IMR-90 (cell line): ENCODE measurements around the gene PCDHGA2. TPM values are rescaled to one million over a fixed set of nuclear protein-coding genes. Genes with fewer than 3 reads are reported as not detected.

ENCODE experiments used
- ATAC-seq: fragments of 200-7000 bp; cut with Tn5 transposase; 2 replicates; pipeline ENCODE4 v1.9.1; 2020; ENCODE audit warnings: low read depth, mild to moderate bottlenecking, moderate library complexity
- BruUV-seq: library from RNA; stranded (reverse); fragments of 400-500 nt; replicated peaks from 2 replicates; lab custom pipeline; 2021; lab: Mats Ljungman, UMichigan
- CTCF ChIA-PET: fragments of 300-600 bp; formaldehyde crosslinking; extraction: SDS; loops from one replicate; lab custom pipeline; 2021; ENCODE audit warnings: antibody characterized with exemption; lab: Yijun Ruan, JAX
- POLR2A ChIA-PET: fragments of 300-600 bp; sonication (Branson Sonifier 250); formaldehyde crosslinking; loops from one replicate; lab custom pipeline; 2022; ENCODE audit warnings: antibody characterized with exemption; ENCODE audit not compliant: unreplicated experiment; lab: Charles Lee
- DNase-seq: peaks from one replicate; pipeline ENCODE4 v3.0.0; 2013
- H2AFZ ChIP-seq: replicated peaks from 2 replicates; pipeline ENCODE3; 2013; ENCODE audit warnings: low read length, mild to moderate bottlenecking; ENCODE audit not compliant: poor library complexity
- H2AK5ac ChIP-seq: 2 replicates; pipeline ENCODE4 v1.6.1; 2013; ENCODE audit warnings: low read depth, low read length, inconsistent platforms
- H2AK9ac ChIP-seq: replicated peaks from 2 replicates; pipeline ENCODE3; 2013; ENCODE audit warnings: mild to moderate bottlenecking, low read depth, low read length, moderate library complexity; ENCODE audit not compliant: poor library complexity
- H2BK120ac ChIP-seq: 2 replicates; pipeline ENCODE4 v1.6.1; 2013; ENCODE audit warnings: low read depth, low read length, inconsistent platforms
- H2BK15ac ChIP-seq: 3 replicates; pipeline ENCODE4 v1.6.1; 2013; ENCODE audit warnings: low read depth, low read length, inconsistent platforms
- H2BK20ac ChIP-seq: 2 replicates; pipeline ENCODE4 v1.6.1; 2013; ENCODE audit warnings: low read depth, mild to moderate bottlenecking, inconsistent platforms, low read length, moderate library complexity
- H2BK5ac ChIP-seq: 2 replicates; pipeline ENCODE4 v1.6.1; 2013; ENCODE audit warnings: mild to moderate bottlenecking, low read depth, low read length, inconsistent platforms; ENCODE audit not compliant: poor library complexity, severe bottlenecking
- H3K14ac ChIP-seq: replicated peaks from 2 replicates; pipeline ENCODE4 v1.6.1; 2013; ENCODE audit warnings: low read depth, low read length, inconsistent platforms
- H3K18ac ChIP-seq: 2 replicates; pipeline ENCODE4 v1.6.1; 2013; ENCODE audit warnings: low read depth, low read length, control low read depth
- H3K23ac ChIP-seq: 2 replicates; pipeline ENCODE4 v1.6.1; 2013; ENCODE audit warnings: low read depth, low read length, inconsistent platforms
- H3K27ac ChIP-seq: 2 replicates; pipeline ENCODE4 v1.5.1; 2013; ENCODE audit warnings: mild to moderate bottlenecking, control low read depth, low read length; ENCODE audit not compliant: insufficient read depth
- H3K27me3 ChIP-seq: 2 replicates; pipeline ENCODE4 v1.6.1; 2013; ENCODE audit warnings: low read length; ENCODE audit not compliant: control insufficient read depth, insufficient read depth
- H3K36me3 ChIP-seq: 2 replicates; pipeline ENCODE4 v1.6.1; 2013; ENCODE audit warnings: low read length, mixed read lengths; ENCODE audit not compliant: control insufficient read depth, insufficient read depth
- H3K4ac ChIP-seq: 2 replicates; pipeline ENCODE4 v1.6.1; 2013; ENCODE audit warnings: low read depth, low read length, inconsistent platforms
- H3K4me1 ChIP-seq: 2 replicates; pipeline ENCODE4 v1.6.1; 2013; ENCODE audit warnings: low read length, mixed read lengths; ENCODE audit not compliant: control insufficient read depth, insufficient read depth
- H3K4me2 ChIP-seq: 2 replicates; pipeline ENCODE4 v1.6.1; 2013; ENCODE audit warnings: low read depth, mild to moderate bottlenecking, control low read depth, low read length, moderate library complexity
- H3K4me3 ChIP-seq: 2 replicates; pipeline ENCODE4 v1.5.1; 2013; ENCODE audit warnings: low read depth, mild to moderate bottlenecking, control low read depth, low read length, moderate library complexity; ENCODE audit not compliant: insufficient read depth
- H3K56ac ChIP-seq: 2 replicates; pipeline ENCODE4 v1.6.1; 2013; ENCODE audit warnings: low read length, inconsistent platforms; ENCODE audit not compliant: insufficient read depth; ENCODE audit errors: extremely low read depth
- H3K79me1 ChIP-seq, 2 experiments: 2 replicates each; pipeline ENCODE4 v1.6.1; 2013; ENCODE audit warnings: low read length in 2 of 2, inconsistent platforms in 1 of 2, low read depth in 1 of 2
- H3K9ac ChIP-seq: 2 replicates; pipeline ENCODE4 v1.6.1; 2013; ENCODE audit warnings: low read depth, low read length, control low read depth
- H3K9me1 ChIP-seq: 2 replicates; pipeline ENCODE4 v1.6.1; 2013; ENCODE audit warnings: low read length, inconsistent platforms; ENCODE audit not compliant: insufficient read depth
- H3K9me3 ChIP-seq: 2 replicates; pipeline ENCODE4 v1.6.1; 2013; ENCODE audit warnings: low read length; ENCODE audit not compliant: control insufficient read depth, insufficient read depth
- H4K20me1 ChIP-seq: 2 replicates; pipeline ENCODE4 v1.6.1; 2013; ENCODE audit warnings: low read length, inconsistent platforms; ENCODE audit not compliant: insufficient read depth
- H4K5ac ChIP-seq: 2 replicates; pipeline ENCODE4 v1.6.1; 2013; ENCODE audit warnings: mild to moderate bottlenecking, low read depth, low read length, control low read depth
- H4K8ac ChIP-seq, 2 experiments: 2 replicates each; pipeline ENCODE4 v1.6.1; 2013; ENCODE audit warnings: low read depth in 2 of 2, low read length in 2 of 2, control low read depth in 1 of 2, inconsistent platforms in 1 of 2
- H4K91ac ChIP-seq: 2 replicates; pipeline ENCODE4 v1.6.1; 2013; ENCODE audit warnings: low read depth, low read length, inconsistent platforms; ENCODE audit not compliant: insufficient read depth
- CEBPB ChIP-seq: IDR thresholded peaks from 2 replicates; pipeline ENCODE4 v1.6.1; 2012; ENCODE audit warnings: low read depth, low read length, improper control_type of control experiment
- CTCF ChIP-seq: conservative IDR thresholded peaks from 2 replicates; pipeline ENCODE4 v1.5.1; 2012; ENCODE audit warnings: mild to moderate bottlenecking, low read depth, low read length, improper control_type of control experiment
- ELK1 ChIP-seq: fragments of 150-350 bp; IDR thresholded peaks from 2 replicates; pipeline ENCODE4 v1.6.1; 2016; ENCODE audit warnings: low read depth, mild to moderate bottlenecking, low read length, moderate library complexity, borderline replicate concordance
- FOS ChIP-seq: fragments of 150-350 bp; IDR thresholded peaks from 2 replicates; pipeline ENCODE4 v1.6.1; 2016; ENCODE audit warnings: low read depth, low read length
- MXI1 ChIP-seq: IDR thresholded peaks from 2 replicates; pipeline ENCODE4 v1.6.1; 2012; ENCODE audit warnings: low read depth, mild to moderate bottlenecking, low read length, moderate library complexity, borderline replicate concordance
- NFE2L2 ChIP-seq: fragments of 150-350 bp; IDR thresholded peaks from 2 replicates; pipeline ENCODE4 v1.6.1; 2016; ENCODE audit warnings: low read depth, mild to moderate bottlenecking, low read length
- POLR2A ChIP-seq: IDR thresholded peaks from 2 replicates; pipeline ENCODE4 v1.6.1; 2012; ENCODE audit warnings: mild to moderate bottlenecking, low read depth, low read length
- RAD21 ChIP-seq: IDR thresholded peaks from 2 replicates; pipeline ENCODE4 v1.6.1; 2012; ENCODE audit warnings: low read length, improper control_type of control experiment
- RFX5 ChIP-seq: IDR thresholded peaks from 2 replicates; pipeline ENCODE4 v1.8.0; 2012; ENCODE audit warnings: low read depth, mild to moderate bottlenecking, low read length, moderate library complexity
- WGBS, 2 experiments: methylation state at CpG; one replicate each; pipeline versions ENCODE4 v1.1.5 to v1.1.7; 2013; ENCODE audit warnings: missing lambda C conversion rate in 2 of 2; ENCODE audit not compliant: insufficient read length in 1 of 2; ENCODE audit errors: extremely low coverage in 2 of 2; 5-methylcytosine and 5-hydroxymethylcytosine counted together
- dilution Hi-C: fragments of 300-500 bp; cut with HindIII; formaldehyde crosslinking; loops from one replicate; pipeline ENCODE4 v1.14.3; 2018; ENCODE audit warnings: low sequenced_read_pairs; ENCODE audit not compliant: unreplicated experiment
- in situ Hi-C: fragments of 300-500 bp; cut with MboI; formaldehyde crosslinking; loops from 3 replicates; pipeline ENCODE4 v1.14.3; 2019; ENCODE audit warnings: low sequenced_read_pairs, inconsistent platforms, mixed read lengths
- intact Hi-C: fragments of 100-400 bp; cut with micrococcal nuclease; formaldehyde crosslinking; loops from 2 replicates; pipeline ENCODE4 v1.10.0; 2022
- polyA plus RNA-seq, 3 experiments: library from polyadenylated mRNA; depleted of rRNA; stranded (reverse); fragments of >200 nt; gene quantifications; 2 replicates each; pipeline ENCODE4 v1.2.3, GENCODE V29; 2012; ENCODE audit warnings: low replicate concordance in 1 of 3
- total RNA-seq: library from RNA; depleted of rRNA; stranded (reverse); fragments of >200 nt; gene quantifications from 2 replicates; pipeline ENCODE4 v1.2.3, GENCODE V29; 2012

Gene PCDHGA2
- total and polyA plus RNA-seq, 2 of the 4 experiments (the other 2 are of a cell fraction), result 3.4 to 3.6 TPM

GRCh38 chr5:141363952-141364660, 25.5 kb downstream of the PCDHGA2 start, which contains the start of gene PCDHGA5:
Gene PCDHGA5 (plus strand): TSS chr5:141364162. CDS start chr5:141364331, 169 bp downstream.
- Histone ChIP-seq H4K8ac (no peak within 1 kb of the TSS), H2BK15ac (no peak within 1 kb of the TSS), H3K4me2 (peak within 1 kb of the TSS; percentile 41), H2AK9ac (no peak within 1 kb of the TSS), H4K91ac (no peak within 1 kb of the TSS), H3K27me3 (peaks cover 2% of the 10 kb centered on the region; the same call in 1 of the 2 replicates), H3K18ac (no peak within 1 kb of the TSS), H2AFZ (peak within 1 kb of the TSS; percentile 73), H3K9me1 (no peaks in the 10 kb centered on the region), H3K79me1 (peaks cover 0 to 3% of the 10 kb centered on the region in 2 experiments; a peak in 1 of 4 replicates), H3K27ac (no peak within 1 kb of the TSS), H3K14ac (no peak within 1 kb of the TSS), H2BK20ac (no peak within 1 kb of the TSS), H3K9me3 (peaks cover 51% of the 10 kb centered on the region), H3K4ac (no peak within 1 kb of the TSS), H2BK5ac (no peak within 1 kb of the TSS), H4K20me1 (no peaks in the 10 kb centered on the region), H2BK120ac (no peak within 1 kb of the TSS), H3K56ac (0 out of 2 replicates have a peak within 1 kb of the TSS, but pooled peaks have one; percentile 21), H3K9ac (0 out of 2 replicates have a peak within 1 kb of the TSS, but pooled peaks have one; percentile 52), H3K36me3 (peaks cover 14% of the 10 kb centered on the region; the same call in 1 of the 2 replicates), H4K5ac (no peak within 1 kb of the TSS), H2AK5ac (no peak within 1 kb of the TSS), H3K4me1 (peaks cover 2% of the 10 kb centered on the region; the same call in 1 of the 2 replicates), H3K23ac (no peak within 1 kb of the TSS), H3K4me3 (peak within 1 kb of the TSS; percentile 48)
- 0% methylated on average over 2 of the region's 34 CpGs; no CpG with 5 or more reads in 1 of the 2 experiments for WGBS, 2 experiments
- TF ChIP-seq ELK1 (no peak), NFE2L2 (no peak), CEBPB (no peak), RAD21 (peak; percentile 33; the same call in 1 of the 2 replicates), CTCF (peak; percentile 40), POLR2A (no peak), FOS (no peak), MXI1 (no peak), RFX5 (no peak)
- CTCF ChIA-PET, result no interaction called here
- no TSS peak for BruUV-seq
- DNase-seq, result peak; percentile 40
- ATAC-seq, result peak; percentile 75
- dilution Hi-C loops, result no loop called here
- intact Hi-C loops, result loop anchor here (5.0 kb wide), 1 partner anchor 37 kb away; no protein-coding TSS in a partner anchor
- in situ Hi-C loops, result no loop called here
- POLR2A ChIA-PET, result no interaction called here
